DOHH2 (cell line): Measurements from ENCODE around the gene UCN3.

ENCODE experiments used
- CTCF ChIP-seq: fragments of 200-600 bp; sonication (generic); IDR thresholded peaks from one replicate; pipeline ENCODE4 v1.5.1; 2014; ENCODE audit warnings: antibody characterized with exemption, mild to moderate bottlenecking, low read depth, low read length; ENCODE audit not compliant: poor library complexity, severe bottlenecking
- EZH2phosphoT487 ChIP-seq: fragments of 200-600 bp; sonication (generic); IDR thresholded peaks from 2 replicates; pipeline ENCODE4 v1.6.1; 2017; ENCODE audit warnings: borderline replicate concordance, mild to moderate bottlenecking, antibody characterized with exemption, low read length, moderate library complexity, mixed read lengths

- TF ChIP-seq CTCF, result no peak
- TF ChIP-seq EZH2phosphoT487, result no peak
These were observed 6.0 kb downstream of the UCN3 start for GRCh38 chr10:5370493-5371352.
